ENCODE results near the gene AHSA1. TPM values are rescaled to one million over a fixed set of nuclear protein-coding genes. Genes with fewer than 3 reads are reported as not detected.

The AHSA1 gene
- total and polyA plus RNA-seq, 12 donors, result 88.2 to 247 (median 166) TPM

DNA sequence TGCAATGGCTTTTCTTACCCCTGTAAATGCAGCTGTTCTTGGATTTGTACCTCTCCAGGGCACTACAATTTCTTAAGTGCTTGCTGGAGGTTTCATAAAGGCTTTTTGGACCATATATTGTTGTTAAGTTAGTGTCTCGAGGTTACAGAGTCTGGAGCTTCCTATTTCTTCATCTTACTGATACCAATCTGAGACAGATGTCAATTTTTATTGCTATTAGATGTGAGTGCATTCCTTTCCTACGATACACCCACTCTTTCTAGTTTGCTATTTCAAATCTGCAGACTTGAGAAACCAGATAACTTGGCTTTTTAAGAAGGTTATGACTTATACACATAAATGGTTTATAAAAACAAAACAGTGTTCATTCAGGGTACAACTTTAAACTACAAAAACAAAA is 36.7 kb upstream of the AHSA1 start:
- intact Hi-C loops (cut with DNase I), result no loop called here
- WGBS, 2 donors, result 69 to 98% methylated on average over 2 of the region's 2 CpGs

DNA sequence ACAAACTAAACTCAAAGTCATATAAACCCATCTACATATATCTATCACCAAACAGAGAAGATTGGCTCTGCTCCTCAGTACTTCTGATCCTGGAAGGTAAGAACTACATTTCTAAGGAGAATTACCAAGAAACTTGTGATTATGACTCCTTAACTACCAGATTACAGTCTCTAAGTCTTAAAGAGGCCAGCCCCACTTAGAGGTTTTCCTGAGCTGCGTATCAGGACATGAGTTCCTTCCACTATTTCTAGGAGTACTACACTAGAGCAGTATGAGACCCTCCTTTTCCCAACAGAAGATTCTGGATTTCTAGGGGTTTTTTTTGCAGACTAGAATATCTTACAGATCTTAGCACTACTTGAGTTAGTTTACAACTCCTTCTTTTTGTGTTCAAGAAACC is 34.5 kb upstream of the AHSA1 start, which contains the start of gene NOXRED1:
TSS of gene NOXRED1 (minus strand) at position 101 of the 400 bp plus-strand sequence. CDS start 634 bp downstream, outside the sequence.
- peaks cover 0 to 28% (median 14%) of the 10 kb centered on the region in 11 donors for H3K9me3 ChIP-seq
- H3K27me3 ChIP-seq, result no peaks in the 10 kb centered on the region
- H3K4me1 ChIP-seq, result no peaks in the 10 kb centered on the region
- peaks cover 0 to 82% (median 54%) of the 10 kb centered on the region in 9 donors for H3K36me3 ChIP-seq
- TF ChIP-seq, protein P1, sequence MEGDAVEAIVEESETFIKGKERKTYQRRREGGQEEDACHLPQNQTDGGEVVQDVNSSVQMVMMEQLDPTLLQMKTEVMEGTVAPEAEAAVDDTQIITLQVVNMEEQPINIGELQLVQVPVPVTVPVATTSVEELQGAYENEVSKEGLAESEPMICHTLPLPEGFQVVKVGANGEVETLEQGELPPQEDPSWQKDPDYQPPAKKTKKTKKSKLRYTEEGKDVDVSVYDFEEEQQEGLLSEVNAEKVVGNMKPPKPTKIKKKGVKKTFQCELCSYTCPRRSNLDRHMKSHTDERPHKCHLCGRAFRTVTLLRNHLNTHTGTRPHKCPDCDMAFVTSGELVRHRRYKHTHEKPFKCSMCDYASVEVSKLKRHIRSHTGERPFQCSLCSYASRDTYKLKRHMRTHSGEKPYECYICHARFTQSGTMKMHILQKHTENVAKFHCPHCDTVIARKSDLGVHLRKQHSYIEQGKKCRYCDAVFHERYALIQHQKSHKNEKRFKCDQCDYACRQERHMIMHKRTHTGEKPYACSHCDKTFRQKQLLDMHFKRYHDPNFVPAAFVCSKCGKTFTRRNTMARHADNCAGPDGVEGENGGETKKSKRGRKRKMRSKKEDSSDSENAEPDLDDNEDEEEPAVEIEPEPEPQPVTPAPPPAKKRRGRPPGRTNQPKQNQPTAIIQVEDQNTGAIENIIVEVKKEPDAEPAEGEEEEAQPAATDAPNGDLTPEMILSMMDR (IDR thresholded peaks at IDR 0.05), result no peak
- no peak for ATAC-seq
- no peak for DNase-seq
- H3K27ac ChIP-seq, result no peak within 1 kb of the TSS
- 97% methylated on average over 1 of the region's 1 CpG for WGBS, 2 donors
- H3K4me3 ChIP-seq, result no peak within 1 kb of the TSS
- intact Hi-C loops (cut with DNase I), result no loop called here

More for the DNA sequence above, 36.7 kb upstream of the AHSA1 start:
- no peak for ATAC-seq
- no peak for DNase-seq
- Histone ChIP-seq H3K36me3 (peaks cover 0 to 60% (median 33%) of the 10 kb centered on the region in 9 donors), H3K9me3 (peaks cover 0 to 35% (median 17%) of the 10 kb centered on the region in 11 donors), H3K4me1 (no peaks in the 10 kb centered on the region), H3K27ac (no peak overlapping the region), H3K27me3 (no peaks in the 10 kb centered on the region), H3K4me3 (no peak overlapping the region)
- TF ChIP-seq, protein P1 (IDR thresholded peaks at IDR 0.05), result no peak

DNA sequence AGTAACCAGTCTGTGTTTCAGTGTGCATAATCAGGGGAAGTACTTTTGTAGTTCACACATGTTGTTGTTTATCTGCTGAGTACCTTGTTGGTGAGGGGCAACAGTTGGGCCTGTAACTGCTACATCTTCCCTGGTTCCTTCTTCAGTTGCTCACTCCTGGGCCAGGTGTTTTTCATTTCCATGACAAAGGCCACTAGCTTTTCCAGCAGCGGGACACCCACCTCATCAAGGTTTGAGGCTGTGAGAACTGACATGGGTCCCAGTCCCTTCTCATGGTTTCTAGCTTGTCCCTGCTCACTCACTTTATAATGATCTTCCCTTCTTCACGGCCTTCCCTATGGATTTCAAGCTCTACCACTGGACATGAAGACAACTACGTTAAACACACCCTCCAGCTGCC is 33.0 kb upstream of the AHSA1 start:
- no peak for ATAC-seq
- intact Hi-C loops (cut with DNase I), result no loop called here
- H3K27ac ChIP-seq, result no peak overlapping the region
- H3K27me3 ChIP-seq, result no peaks in the 10 kb centered on the region
- no peaks in the 10 kb centered on the region for H3K4me1 ChIP-seq
- H3K4me3 ChIP-seq, result no peak overlapping the region
- WGBS, 2 donors, result 84 to 91% methylated on average over 3 of the region's 3 CpGs
- H3K36me3 ChIP-seq, result peaks cover 0 to 96% (median 63%) of the 10 kb centered on the region in 9 donors
- DNase-seq, result no peak
- H3K9me3 ChIP-seq, result peaks cover 0 to 14% (median 5%) of the 10 kb centered on the region in 11 donors
- TF ChIP-seq, protein P1 (IDR thresholded peaks at IDR 0.05), result no peak

DNA sequence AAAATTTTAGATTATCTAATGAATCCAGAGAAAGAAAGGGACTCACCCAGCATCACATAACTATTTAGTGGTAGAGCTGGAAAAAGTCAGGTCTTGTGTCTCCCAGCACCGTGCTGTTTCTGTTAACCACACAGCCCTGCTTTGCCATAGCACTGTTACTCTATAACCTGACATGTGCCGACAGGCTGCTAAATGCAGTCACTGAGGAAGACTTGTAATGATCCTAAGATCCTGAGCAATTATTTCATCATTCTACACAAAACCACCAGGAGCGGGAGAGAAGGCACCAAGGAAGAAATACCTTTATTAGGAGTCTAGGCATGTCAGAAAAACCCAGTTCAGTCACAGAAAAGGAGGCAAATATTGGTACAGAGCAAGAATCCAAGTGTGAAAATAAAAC is 31.5 kb upstream of the AHSA1 start:
- intact Hi-C loops (cut with DNase I), result no loop called here
- Histone ChIP-seq H3K27me3 (no peaks in the 10 kb centered on the region), H3K36me3 (peaks cover 0 to 100% (median 63%) of the 10 kb centered on the region in 9 donors), H3K9me3 (no peaks in the 10 kb centered on the region), H3K4me3 (no peak overlapping the region), H3K27ac (no peak overlapping the region), H3K4me1 (no peaks in the 10 kb centered on the region)
- no peak for ATAC-seq
- WGBS, 2 donors, result 95% methylated on average over 3 of the region's 3 CpGs
- DNase-seq, result no peak
- TF ChIP-seq, protein P1 (IDR thresholded peaks at IDR 0.05), result no peak

All from heart right ventricle (tissue), 16 donors.